Stimulated activated CD4-positive, alpha-beta T cell treated with anti-CD3 and anti-CD28 coated beads, Interleukin-4, amount 100 ng/mL, for 1 hour (primary cell): ENCODE results near the gene PARP3.

Source experiments
- DNase-seq: peaks from one replicate; pipeline ENCODE4 v3.0.0-alpha.2; 2020

The PARP3 gene

DNA sequence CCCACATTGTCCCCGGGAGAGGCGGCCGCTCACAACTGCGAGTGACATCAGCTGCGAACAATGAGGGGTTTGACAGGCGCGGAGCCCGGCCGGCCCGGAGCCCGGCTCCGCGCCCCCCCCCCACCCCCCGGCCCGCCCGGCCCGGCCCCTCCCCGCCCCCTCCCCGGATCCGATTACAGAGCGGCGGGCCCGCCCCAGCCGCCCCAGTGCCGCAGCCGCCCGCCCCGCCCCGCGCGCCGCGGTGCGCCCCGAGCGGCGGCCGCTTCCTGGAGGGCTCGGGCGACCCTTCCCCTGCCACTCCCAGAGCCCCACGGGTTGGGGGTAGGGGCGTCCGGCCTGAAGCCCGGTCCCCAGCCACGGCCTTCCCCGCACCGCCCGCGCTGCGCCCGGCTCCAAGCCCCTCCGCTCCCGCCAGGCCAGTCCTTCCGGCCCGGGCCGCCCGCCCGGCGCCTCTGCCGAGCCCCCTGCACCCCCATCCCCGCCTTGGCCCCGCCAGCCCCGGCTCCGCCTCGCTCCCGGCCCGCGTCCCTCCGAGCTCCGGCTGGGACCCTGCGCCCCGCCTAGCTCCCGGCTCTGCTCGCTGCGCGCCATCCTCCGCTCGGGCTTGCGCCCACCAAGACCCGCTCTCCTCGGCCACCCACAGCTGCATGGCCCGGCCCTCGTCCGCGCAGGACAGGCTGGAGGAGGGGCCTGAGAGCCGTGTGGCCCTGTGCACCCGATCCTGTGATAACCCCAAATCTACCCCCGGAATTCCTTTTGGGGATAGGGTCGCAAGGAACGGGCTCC, 25.4 kb downstream of the PARP3 start, which contains the start of gene PCBP4:
Gene PCBP4 (minus strand): TSS at position 71 of the 786 bp plus-strand sequence. CDS start 6,214 bp downstream, outside the sequence.
- peak; percentile 47 for DNase-seq

DNA sequence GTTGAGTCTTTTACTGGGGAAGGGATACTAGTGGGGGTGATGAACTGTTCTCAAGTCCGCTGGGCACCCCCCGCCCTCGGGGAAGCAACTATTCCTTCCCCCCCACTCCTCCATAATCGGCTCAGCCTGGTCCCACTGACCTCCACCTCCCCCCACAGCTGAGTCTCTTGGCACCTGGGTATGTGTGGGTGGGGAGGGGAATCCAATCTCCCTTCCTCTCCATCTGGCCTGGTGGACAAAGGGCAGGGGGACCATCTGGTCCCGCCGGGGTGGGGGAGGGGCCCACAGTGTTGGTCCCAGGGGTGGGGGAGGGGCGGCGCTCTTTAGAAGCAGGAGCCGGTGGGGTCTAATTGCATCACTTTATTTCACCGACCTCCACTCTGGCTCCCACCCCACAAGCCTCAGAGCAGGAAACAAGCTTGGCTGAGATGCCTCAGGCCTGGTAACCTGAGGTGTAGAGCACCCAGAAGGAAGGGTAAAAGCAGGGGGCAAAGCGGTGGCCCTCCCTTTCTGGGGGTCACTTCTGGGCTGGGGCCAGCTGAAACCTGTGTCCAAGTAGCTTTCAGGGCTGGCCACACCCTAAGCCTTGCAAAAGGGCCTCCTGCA, 26.1 kb downstream of the PARP3 start:
- no peak for DNase-seq

DNA sequence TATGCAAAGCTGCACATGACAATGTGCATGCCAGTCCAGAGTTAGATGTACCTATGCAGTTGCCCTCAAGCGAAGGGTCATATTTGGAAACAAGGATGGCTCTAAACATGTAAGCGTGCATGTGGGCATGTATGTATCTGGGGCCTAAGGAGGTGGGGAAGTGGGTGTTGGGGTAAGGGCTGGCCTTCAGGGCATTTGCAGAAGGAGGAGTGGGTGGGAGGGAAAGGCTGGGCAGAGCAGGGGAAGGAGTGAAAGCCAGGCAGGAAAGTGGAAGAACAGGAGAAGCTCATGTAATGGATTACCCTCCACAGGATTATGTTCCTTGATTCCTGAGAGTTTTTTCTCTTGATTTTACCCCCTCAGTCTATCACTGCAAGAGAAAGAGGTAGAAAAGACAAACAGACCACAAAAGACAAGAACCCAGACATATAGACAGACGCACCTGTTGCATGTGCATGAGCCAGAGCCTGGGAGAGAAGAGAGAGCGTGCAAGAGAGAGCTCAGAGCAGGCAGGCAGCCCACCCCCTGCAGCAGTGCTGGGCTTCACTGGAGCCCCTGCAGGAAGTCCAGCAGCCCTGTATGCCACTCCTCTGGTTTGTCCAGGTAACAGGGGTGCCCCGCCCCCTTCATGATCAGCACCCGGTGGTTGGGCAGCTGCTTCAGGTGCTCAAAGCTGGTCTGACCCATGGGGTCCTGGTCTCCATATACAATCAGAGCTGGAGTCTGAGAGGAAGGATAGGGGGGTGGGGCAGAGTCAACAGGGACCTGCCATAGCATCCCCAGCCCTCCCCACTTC, 26.9 kb downstream of the PARP3 start:
- no peak for DNase-seq

DNA sequence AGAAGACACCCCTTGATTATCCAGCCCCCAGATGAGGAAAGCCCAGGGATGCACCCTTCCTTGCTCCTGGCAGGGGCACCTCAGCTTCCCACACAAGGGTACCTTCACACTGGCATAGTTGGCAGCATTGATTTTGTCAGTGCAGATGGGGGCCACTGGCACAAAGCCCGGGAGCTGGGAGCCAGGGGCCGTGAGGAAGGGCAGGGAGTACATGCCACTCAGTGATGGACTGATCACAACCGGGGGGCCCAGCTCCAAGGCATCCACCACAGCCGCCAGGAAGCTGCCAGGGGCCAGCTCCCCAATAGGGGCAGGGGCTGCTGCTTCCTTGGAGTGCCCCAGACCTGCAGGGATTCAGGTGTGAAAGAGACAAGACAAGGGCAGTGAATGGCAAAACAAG, 27.7 kb downstream of the PARP3 start:
- no peak for DNase-seq

- no peak for DNase-seq
Observed at GRCh38 chr3:51970606-51971300, 28.6 kb downstream of the PARP3 start.

- DNase-seq = no peak
Observed at GRCh38 chr3:51971350-51971749, 29.2 kb downstream of the PARP3 start.

GRCh38 chr3:51974277-51974962, 32.3 kb downstream of the PARP3 start:
- no peak for DNase-seq

GRCh38 chr3:51974963-51975851, 33.0 kb downstream of the PARP3 start, which contains the start of gene ABHD14A:
Gene ABHD14A (plus strand): TSS chr3:51975064. CDS start chr3:51975136, 72 bp downstream.
- peak; percentile 70 for DNase-seq

GRCh38 chr3:51975852-51976549, 33.8 kb downstream of the PARP3 start:
- no peak for DNase-seq

GRCh38 chr3:51977446-51978142, 35.4 kb downstream of the PARP3 start:
- no peak for DNase-seq

- DNase-seq = no peak
Observed at GRCh38 chr3:51978143-51978502, 36.0 kb downstream of the PARP3 start.

DNA sequence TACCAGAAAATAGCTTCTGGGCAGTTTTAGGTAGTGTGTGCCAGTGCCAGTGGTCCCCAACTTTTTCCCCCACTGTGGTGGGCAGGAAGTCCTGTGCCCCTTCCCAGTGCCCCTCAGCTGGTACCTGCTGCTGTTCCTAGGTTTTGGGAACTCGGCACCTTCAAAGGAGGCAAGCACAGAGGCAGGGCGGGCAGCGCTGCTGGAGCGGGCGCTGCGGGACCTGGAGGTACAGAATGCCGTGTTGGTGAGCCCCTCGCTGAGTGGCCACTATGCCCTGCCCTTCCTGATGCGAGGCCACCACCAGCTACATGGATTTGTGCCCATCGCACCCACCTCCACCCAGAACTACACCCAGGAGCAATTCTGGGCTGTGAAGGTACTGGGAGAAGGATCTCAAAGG, 38.1 kb downstream of the PARP3 start:
- no peak for DNase-seq

GRCh38 chr3:51982352-51982837, 40.2 kb downstream of the PARP3 start:
- no peak for DNase-seq

GRCh38 chr3:51982838-51983577, 40.8 kb downstream of the PARP3 start, which contains the start of gene ACY1:
Gene ACY1 (plus strand): TSS chr3:51983535. CDS start chr3:51984065, 530 bp downstream.
- DNase-seq = peak; percentile 79

GRCh38 chr3:51983578-51984268, 41.6 kb downstream of the PARP3 start:
- DNase-seq = no peak

GRCh38 chr3:51984269-51984647, 42.1 kb downstream of the PARP3 start:
- DNase-seq = no peak

GRCh38 chr3:51985063-51985462, 42.9 kb downstream of the PARP3 start:
- no peak for DNase-seq
